ENCODE measurements around the gene PHF12.

PHF12 gene

GRCh38 chr17:28954886-28955285 lies 3.6 kb upstream of the PHF12 start:
- Histone ChIP-seq H3K36me3 (replicated peaks; ENCODE audit: low read depth, low read length) (peaks cover 4% of the 10 kb centered on the region), H3K4me1 (ENCODE audit: low read length) (peaks cover 13% of the 10 kb centered on the region), H2AFZ (ENCODE audit: low read depth, low read length) (no peak overlapping the region), H4K20me1 (ENCODE audit: insufficient read depth, low read length) (no peaks in the 10 kb centered on the region), H3K27me3 (ENCODE audit: low read depth, low read length) (no peaks in the 10 kb centered on the region), H3K4me2 (ENCODE audit: low read length) (no peak overlapping the region), H3K4me3 (ENCODE audit: low read length) (no peak overlapping the region), H3K9me3 (ENCODE audit: insufficient read depth, low read length) (no peaks in the 10 kb centered on the region), H3K79me2 (ENCODE audit: low read length) (peaks cover 14% of the 10 kb centered on the region), H3K9ac (ENCODE audit: low read length) (no peak overlapping the region), H3K27ac (ENCODE audit: low read length) (no peak overlapping the region)
- TF ChIP-seq CTCF (IDR thresholded peaks at IDR 0.05; ENCODE audit: low read depth, low read length): no peak
- no peak for TF ChIP-seq EZH2phosphoT487 (IDR thresholded peaks at IDR 0.05; ENCODE audit: low read depth)

- no peak overlapping the region for H3K27ac ChIP-seq (ENCODE audit: low read length)
- 0 out of 2 replicates have a peak overlapping the region, but pooled peaks have one; percentile 43 for H3K9ac ChIP-seq (ENCODE audit: low read length)
- H3K4me3 ChIP-seq (ENCODE audit: low read length): 0 out of 2 replicates have a peak overlapping the region, but pooled peaks have one; percentile 83
- peak overlapping the region; percentile 85 for H3K4me2 ChIP-seq (ENCODE audit: low read length)
- H3K36me3 ChIP-seq (replicated peaks; ENCODE audit: low read depth, low read length): peaks cover 11% of the 10 kb centered on the region
- H3K27me3 ChIP-seq (ENCODE audit: low read depth, low read length): no peaks in the 10 kb centered on the region
- peaks cover 3% of the 10 kb centered on the region; the same call in 1 of the 2 replicates for H4K20me1 ChIP-seq (ENCODE audit: insufficient read depth, low read length)
- H3K79me2 ChIP-seq (ENCODE audit: low read length): peaks cover 27% of the 10 kb centered on the region
- 0 out of 2 replicates have a peak overlapping the region, but pooled peaks have one; percentile 17 for H2AFZ ChIP-seq (ENCODE audit: low read depth, low read length)
- peaks cover 13% of the 10 kb centered on the region for H3K4me1 ChIP-seq (ENCODE audit: low read length)
- peak; percentile 86 for TF ChIP-seq CTCF (IDR thresholded peaks at IDR 0.05; ENCODE audit: low read depth, low read length)
- TF ChIP-seq EZH2phosphoT487 (IDR thresholded peaks at IDR 0.05; ENCODE audit: low read depth): no peak
- H3K9me3 ChIP-seq (ENCODE audit: insufficient read depth, low read length): no peaks in the 10 kb centered on the region
Measured at GRCh38 chr17:28953444-28954118, 2.3 kb upstream of the PHF12 start.

DNA sequence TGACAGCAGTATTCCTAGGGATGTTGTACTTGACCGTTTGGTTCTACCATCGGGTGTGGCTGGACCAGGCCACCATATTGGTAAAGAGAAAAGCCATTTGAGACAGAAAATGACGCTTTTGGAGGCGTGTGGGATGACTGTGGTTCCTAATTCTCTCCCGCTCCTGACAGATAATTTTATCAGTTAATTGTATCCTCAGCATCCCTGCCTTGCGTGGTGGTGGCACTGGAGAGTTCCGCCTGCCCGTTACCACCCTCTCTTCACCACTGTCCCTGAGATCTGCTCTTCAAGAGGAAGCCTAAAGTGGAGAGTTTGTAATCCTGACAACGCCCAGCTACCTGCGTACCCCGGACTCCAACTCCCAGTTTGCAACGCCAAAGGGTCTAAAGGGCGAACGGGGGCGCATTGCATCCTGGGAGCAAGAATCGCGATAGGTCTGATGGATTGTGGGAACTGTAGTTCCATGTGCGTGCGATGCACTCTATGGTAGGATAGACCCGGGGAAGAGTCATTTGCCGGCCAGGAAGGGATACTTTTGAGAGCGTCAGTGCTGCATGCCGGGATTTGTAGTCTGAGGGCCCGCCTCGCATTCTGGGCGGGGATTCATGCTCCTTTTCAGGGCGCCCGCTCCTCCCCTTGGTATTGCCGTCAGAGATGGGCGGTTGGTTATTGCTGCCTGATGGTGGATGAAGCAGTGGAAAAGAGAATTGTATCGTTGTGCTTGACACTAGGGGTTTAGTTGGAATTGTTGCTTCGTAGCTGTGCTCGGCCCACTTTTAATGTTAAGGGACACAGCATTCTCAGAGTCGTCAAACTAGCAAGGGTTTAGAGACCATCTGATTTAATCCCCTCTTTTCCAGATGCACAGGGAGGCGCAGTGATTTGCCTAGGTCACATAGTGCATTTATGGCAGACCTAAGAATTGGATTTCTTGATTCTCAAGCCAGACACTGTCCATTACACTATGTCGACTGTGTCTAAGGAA lies 965 bp upstream of the PHF12 start:
- peak overlapping the region; percentile 85 for H3K4me2 ChIP-seq (ENCODE audit: low read length)
- H2AFZ ChIP-seq (ENCODE audit: low read depth, low read length): peak overlapping the region; percentile 55

GRCh38 chr17:28950752-28951427 lies 428 bp downstream of the PHF12 start:
- no peak for TF ChIP-seq EZH2phosphoT487 (IDR thresholded peaks at IDR 0.05; ENCODE audit: low read depth)
- Histone ChIP-seq H3K4me2 (ENCODE audit: low read length) (peak overlapping the region; percentile 90), H2AFZ (ENCODE audit: low read depth, low read length) (no peak overlapping the region), H3K27me3 (ENCODE audit: low read depth, low read length) (no peaks in the 10 kb centered on the region), H3K4me3 (ENCODE audit: low read length) (peak overlapping the region; percentile 85), H4K20me1 (ENCODE audit: insufficient read depth, low read length) (peaks cover 30% of the 10 kb centered on the region), H3K36me3 (replicated peaks; ENCODE audit: low read depth, low read length) (peaks cover 33% of the 10 kb centered on the region), H3K27ac (ENCODE audit: low read length) (peak overlapping the region; percentile 95), H3K9me3 (ENCODE audit: insufficient read depth, low read length) (no peaks in the 10 kb centered on the region), H3K4me1 (ENCODE audit: low read length) (peaks cover 38% of the 10 kb centered on the region), H3K79me2 (ENCODE audit: low read length) (peaks cover 54% of the 10 kb centered on the region), H3K9ac (ENCODE audit: low read length) (peak overlapping the region; percentile 97)

More for the DNA sequence above, 965 bp upstream of the PHF12 start:
- Histone ChIP-seq H3K36me3 (replicated peaks; ENCODE audit: low read depth, low read length) (peaks cover 23% of the 10 kb centered on the region), H3K27ac (ENCODE audit: low read length) (peak overlapping the region; percentile 92), H3K4me1 (ENCODE audit: low read length) (peaks cover 25% of the 10 kb centered on the region), H3K9ac (ENCODE audit: low read length) (peak overlapping the region; percentile 91), H3K79me2 (ENCODE audit: low read length) (peaks cover 40% of the 10 kb centered on the region), H3K4me3 (ENCODE audit: low read length) (peak overlapping the region; percentile 83), H3K9me3 (ENCODE audit: insufficient read depth, low read length) (no peaks in the 10 kb centered on the region), H4K20me1 (ENCODE audit: insufficient read depth, low read length) (peaks cover 16% of the 10 kb centered on the region), H3K27me3 (ENCODE audit: low read depth, low read length) (no peaks in the 10 kb centered on the region)
- no peak for TF ChIP-seq EZH2phosphoT487 (IDR thresholded peaks at IDR 0.05; ENCODE audit: low read depth)

All from OCI-LY3 (cell line).